Midbrain (tissue), 1 donor: ENCODE data around the gene ZCCHC14.
"Not testable (repeated sequence)": the region's sequence is repeated elsewhere in the genome, so short reads cannot be mapped to it uniquely, and the experiment has no call there.

Experiments
- DNase-seq: peaks from one replicate; lab custom pipeline; 2025; lab: John Stamatoyannopoulos, UW

The ZCCHC14 gene

GRCh38 chr16:87524407-87524806 is 31.6 kb upstream of the ZCCHC14 start:
- no peak for DNase-seq

GRCh38 chr16:87523605-87524004 is 30.8 kb upstream of the ZCCHC14 start:
- DNase-seq, result not testable (repeated sequence)

- not testable (repeated sequence) for DNase-seq
Measured at GRCh38 chr16:87521764-87522163, 28.9 kb upstream of the ZCCHC14 start.

- not testable (repeated sequence) for DNase-seq
Measured at GRCh38 chr16:87519170-87519569, 26.3 kb upstream of the ZCCHC14 start.

GRCh38 chr16:87518430-87519051 is 25.7 kb upstream of the ZCCHC14 start:
- not testable (repeated sequence) for DNase-seq

GRCh38 chr16:87517610-87518429 is 25.0 kb upstream of the ZCCHC14 start:
- not testable (repeated sequence) for DNase-seq

GRCh38 chr16:87516361-87516760 is 23.5 kb upstream of the ZCCHC14 start:
- no peak for DNase-seq

- DNase-seq, result no peak
Measured at GRCh38 chr16:87515475-87516330, 22.9 kb upstream of the ZCCHC14 start.

- DNase-seq, result not testable (repeated sequence)
Measured at GRCh38 chr16:87509778-87510177, 17.0 kb upstream of the ZCCHC14 start.

- DNase-seq, result no peak
Measured at GRCh38 chr16:87507351-87508069, 14.7 kb upstream of the ZCCHC14 start.

GRCh38 chr16:87506423-87507350 is 13.9 kb upstream of the ZCCHC14 start:
- DNase-seq, result no peak

- no peak for DNase-seq
Measured at GRCh38 chr16:87505834-87506233, 13.0 kb upstream of the ZCCHC14 start.

- not testable (repeated sequence) for DNase-seq
Measured at GRCh38 chr16:87503232-87503937, 10.6 kb upstream of the ZCCHC14 start.

- no peak for DNase-seq
Measured at GRCh38 chr16:87502308-87502969, 9.6 kb upstream of the ZCCHC14 start.

GRCh38 chr16:87501117-87501516 is 8.3 kb upstream of the ZCCHC14 start:
- DNase-seq, result no peak

- DNase-seq, result no peak
Measured at GRCh38 chr16:87499189-87499486, 6.3 kb upstream of the ZCCHC14 start.

GRCh38 chr16:87498324-87499188 is 5.7 kb upstream of the ZCCHC14 start:
- no peak for DNase-seq

GRCh38 chr16:87497767-87498290 is 5.0 kb upstream of the ZCCHC14 start:
- DNase-seq, result not testable (repeated sequence)
